ENCODE data around the gene CDKN2A.

CDKN2A gene

DNA sequence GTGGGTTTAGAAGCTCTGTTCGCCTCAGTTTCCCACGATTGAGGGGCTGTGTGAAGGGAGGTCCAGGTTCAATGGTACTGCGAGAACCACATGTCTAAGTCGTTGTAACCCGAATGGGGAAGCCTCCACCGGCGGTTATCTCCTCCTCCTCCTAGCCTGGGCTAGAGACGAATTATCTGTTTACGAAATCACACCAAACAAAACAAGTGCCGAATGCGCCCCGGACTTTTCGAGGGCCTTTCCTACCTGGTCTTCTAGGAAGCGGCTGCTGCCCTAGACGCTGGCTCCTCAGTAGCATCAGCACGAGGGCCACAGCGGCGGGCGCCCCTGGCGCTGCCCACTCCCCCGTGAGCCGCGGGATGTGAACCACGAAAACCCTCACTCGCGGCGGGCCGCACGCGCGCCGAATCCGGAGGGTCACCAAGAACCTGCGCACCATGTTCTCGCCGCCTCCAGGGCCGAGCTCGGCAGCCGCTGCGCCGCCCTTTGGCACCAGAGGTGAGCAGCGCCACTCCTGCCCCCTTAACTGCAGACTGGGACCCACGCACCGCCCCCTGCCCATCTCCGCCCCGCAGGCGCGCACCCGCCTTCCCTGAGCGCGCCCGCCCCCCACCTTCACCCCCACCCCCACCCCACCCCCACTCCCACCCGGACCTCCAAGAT is at the start of gene CDKN2A:
Gene CDKN2A, minus strand, starts transcription at position 500 of the 663 bp plus-strand sequence.
- DNase-seq (ENCODE audit: low read depth): peak; percentile 48

GRCh38 chr9:22043928-22044327 is 49.7 kb upstream of the CDKN2A start:
- DNase-seq (ENCODE audit: low read depth): no peak

DNA sequence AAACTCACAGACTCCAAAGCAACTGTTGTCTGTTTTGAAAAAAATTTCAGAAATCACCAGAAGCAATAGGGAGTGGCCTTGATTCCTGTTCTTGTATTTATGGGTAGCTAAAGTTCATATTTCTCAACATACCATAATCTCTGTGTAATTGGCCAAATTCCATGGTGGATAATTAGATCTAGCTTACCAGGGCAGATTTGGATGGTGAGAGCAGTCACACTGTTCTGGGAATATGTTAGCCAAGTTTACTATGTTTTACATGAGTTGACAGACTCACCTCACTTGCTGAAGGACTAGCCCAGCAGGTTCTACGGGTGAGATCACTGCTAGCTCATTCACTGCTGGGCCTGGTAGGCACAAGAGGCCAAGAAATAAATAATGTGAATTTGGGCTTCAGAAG is 47.6 kb upstream of the CDKN2A start:
- peak; percentile 62 for DNase-seq (ENCODE audit: low read depth)

DNA sequence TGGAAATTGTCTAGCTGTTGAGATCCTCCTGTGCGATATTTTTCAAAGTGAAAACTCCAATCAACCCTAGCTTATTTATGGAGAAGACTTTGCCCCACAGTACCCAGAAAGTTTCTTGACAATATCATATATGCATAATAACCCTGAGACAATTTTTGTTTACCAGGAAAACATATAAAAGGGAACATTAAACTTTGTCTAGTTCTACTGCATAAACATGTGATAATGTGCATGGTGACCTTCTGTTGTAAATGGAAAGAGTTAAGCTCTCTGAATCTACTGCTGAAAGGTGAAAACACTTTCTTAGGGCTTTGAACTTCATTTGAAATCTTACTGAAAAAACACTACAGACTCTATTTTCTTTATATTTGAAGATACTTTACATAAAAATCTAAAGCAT is 47.2 kb upstream of the CDKN2A start:
- DNase-seq (ENCODE audit: low read depth): no peak

- peak; percentile 87 for DNase-seq (ENCODE audit: low read depth)
These were observed 46.6 kb upstream of the CDKN2A start for GRCh38 chr9:22040760-22041159.

- DNase-seq (ENCODE audit: low read depth): no peak
These were observed 45.1 kb upstream of the CDKN2A start for GRCh38 chr9:22039258-22039657.

DNA sequence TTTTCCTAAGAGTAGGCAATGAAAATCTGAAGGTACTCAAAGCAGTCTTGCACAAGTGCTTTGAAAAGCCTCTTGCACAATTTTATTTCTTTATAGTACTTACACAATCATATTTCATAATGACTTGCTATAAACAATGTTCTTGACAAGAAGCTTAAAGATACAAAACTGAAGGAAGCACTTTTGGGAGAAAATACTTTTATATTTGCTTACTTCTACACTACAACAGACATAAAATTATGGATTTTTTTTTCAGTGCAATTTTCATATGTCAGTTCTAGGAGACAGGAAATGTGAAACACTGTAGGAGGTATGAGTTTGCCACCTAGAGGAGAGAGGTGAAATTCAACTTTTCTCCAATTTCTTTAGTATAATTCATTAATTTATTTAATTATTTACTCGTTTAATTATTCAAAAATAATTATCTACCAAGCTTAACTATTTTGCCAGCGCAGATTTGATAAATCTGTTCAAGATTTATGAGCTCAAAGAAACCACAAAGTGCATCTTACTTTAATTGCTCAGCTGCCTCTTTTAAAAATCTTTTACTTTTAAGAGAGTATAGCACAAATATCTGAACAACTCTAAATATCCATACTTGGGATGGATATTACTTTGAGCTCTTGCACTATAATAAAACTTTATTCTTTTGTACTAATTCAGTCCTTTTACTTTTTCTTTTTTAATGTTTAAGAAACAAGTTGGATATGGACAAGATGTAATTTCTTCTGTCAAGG is 43.9 kb upstream of the CDKN2A start:
- peak; percentile 50 for DNase-seq (ENCODE audit: low read depth)

DNA sequence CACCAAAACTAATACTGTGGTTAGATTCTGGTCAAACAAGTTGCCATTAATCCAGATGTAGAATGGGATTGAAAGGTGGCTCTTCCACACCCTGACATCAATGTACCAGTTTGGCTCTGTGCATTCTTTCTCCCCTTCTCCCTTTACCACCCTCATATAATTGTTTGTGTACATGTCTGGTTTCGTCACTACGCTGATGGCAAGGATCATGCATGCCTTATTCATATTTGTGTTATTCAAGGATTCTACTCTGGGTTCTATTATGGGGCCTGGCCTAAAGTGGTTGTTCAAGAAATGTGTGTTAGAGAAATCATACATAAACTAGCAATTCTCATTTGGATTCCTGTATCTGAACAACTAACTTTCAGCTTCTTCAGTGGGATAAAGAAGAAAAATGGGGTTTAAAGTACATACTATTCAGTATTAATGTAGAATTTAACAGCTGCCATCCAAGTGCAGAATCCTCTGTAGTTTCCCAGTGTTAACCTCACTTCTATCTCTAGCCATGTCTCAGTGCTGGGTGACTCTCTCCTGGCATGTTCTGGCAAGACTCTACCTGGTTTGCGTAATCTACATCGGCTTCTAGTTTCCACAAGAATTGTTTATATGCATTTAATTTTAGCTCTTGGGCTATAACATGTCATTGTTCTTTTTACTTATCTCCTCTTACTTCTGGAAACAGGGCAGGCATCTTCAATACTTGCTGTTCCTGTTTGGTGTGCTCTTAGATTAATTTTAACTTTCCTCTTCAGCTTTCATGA is 42.9 kb upstream of the CDKN2A start:
- no peak for DNase-seq (ENCODE audit: low read depth)

- DNase-seq (ENCODE audit: low read depth): no peak
These were observed 41.4 kb upstream of the CDKN2A start for GRCh38 chr9:22035591-22036011.

DNA sequence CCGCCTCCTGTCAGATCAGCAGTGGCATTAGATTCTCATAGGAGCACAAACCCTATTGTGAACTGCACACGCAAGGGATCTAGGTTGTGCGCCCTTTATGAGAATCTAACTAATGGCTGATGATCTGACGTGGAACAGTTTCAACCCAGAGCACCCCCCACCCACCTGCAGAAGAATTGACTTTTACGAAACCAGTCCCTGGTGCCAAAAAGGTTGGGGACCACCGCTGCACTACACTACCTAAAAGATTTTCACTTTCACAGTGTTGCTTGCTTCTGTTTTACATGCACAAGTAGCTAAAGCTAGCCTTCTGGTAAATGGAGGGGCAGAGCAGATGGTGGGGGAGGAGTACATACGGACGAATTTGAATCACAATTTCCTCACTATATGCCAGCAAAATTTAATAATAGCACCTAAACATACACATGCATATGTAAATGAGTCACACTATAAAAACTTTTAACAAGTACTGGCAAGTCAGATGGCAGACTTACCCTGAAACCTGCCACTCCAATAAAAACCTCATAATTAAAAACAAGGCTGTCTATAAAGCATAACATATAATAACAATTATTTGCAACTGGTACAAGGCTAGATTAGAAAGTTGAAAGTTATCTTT is 38.9 kb upstream of the CDKN2A start:
- no peak for DNase-seq (ENCODE audit: low read depth)

GRCh38 chr9:22031655-22032411 is 37.6 kb upstream of the CDKN2A start:
- DNase-seq (ENCODE audit: low read depth): no peak

DNA sequence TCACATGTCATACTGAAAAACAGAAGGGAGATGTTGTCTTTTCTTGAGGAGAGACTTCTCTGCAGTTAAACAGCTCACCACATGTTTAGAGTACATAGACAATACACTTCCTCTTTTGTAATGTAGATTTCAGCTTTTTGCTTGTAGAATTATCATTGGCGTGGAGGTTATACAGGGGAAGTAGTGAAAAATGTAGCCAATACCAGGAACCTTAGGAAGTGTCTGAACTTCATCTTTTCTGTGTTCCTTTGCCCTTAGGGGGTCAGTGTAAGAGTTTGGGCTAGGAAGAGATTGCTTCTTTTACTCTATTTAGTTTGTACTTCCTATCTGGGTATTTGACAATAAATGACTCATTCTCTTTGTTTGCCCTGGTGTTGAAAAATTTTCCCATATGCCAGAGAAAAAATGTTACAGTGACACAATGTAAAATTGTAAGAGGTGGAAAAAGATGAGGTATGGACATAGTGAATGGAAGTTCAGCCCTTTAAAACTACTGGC is 36.0 kb upstream of the CDKN2A start:
- peak; percentile 77 for DNase-seq (ENCODE audit: low read depth)

- no peak for DNase-seq (ENCODE audit: low read depth)
These were observed 35.0 kb upstream of the CDKN2A start for GRCh38 chr9:22029231-22029630.

DNA sequence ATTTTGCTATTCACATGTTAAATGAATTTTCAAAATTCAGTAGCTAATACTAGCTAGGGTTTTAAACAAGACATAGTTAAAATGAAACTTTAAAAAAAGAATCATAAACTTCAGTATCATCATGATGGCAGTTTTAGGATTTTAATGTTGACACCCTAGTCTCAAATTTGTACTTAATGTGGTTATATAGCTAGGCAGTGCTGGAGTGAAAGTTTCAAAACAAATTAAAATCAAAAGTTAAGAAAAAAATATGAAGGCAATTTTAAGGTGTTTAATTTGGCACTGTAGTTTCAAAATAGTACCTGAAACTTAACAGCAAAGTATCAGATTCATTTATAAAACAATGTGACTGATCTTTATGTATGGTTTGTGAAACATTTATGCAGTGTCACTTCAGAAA is 34.2 kb upstream of the CDKN2A start:
- DNase-seq (ENCODE audit: low read depth): no peak

GRCh38 chr9:22026696-22027095 is 32.5 kb upstream of the CDKN2A start:
- DNase-seq (ENCODE audit: low read depth): no peak

DNA sequence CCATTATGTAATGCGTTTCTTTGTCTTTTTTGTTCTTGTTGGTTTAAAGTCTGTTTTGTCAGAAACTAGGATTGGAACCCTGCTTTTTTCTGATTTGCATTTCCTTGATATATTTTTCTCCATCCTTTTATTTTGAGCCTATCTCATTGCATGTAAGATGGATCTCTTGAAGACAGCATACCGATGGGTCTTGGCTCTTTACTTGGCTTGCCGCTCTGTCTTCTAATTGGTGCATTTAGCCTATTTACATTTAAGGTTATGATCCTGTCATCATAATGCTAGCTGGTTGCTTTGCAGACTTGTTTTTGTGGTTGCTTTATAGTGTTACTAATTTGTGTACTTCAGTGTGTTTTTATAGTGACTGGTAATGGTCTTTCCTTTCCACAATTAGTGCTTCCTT is 28.2 kb upstream of the CDKN2A start:
- no peak for DNase-seq (ENCODE audit: low read depth)

DNA sequence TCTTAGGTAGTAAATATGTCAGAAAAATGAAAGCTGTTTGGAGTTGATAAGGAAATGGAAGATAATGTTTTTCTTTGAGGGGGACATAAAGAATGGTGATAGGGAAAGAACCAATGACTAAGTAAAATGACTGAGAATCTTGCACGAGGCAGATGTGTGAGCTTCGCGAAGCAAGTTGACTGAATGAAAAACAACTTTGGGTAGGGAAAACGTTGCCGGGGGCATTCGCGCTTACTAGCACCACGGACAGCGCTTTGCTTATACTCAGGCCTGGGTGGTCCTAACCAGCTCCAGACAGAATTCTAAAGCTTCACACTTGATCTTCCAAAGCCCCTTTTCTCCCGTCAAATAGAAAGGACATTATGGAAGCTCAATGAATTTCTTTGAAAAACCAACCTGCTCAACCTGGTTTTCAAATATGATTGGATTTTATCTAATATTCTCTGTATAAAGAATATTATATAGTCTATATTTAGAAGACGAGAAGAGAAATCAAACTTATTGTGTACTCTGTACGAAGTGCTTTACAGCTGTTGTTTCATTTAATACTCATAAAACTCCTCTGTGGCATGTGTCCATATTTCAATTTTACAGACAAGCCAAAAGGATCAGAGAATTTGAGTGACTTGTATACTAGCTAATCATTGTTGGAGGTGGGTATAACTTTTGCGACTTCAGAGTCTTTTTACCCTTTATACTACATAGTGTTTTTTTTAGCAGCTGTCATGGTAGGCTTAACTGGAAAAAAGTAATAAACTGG is 16.9 kb upstream of the CDKN2A start:
- DNase-seq (ENCODE audit: low read depth): peak; percentile 61

GRCh38 chr9:22009506-22009867 is 15.3 kb upstream of the CDKN2A start:
- no peak for DNase-seq (ENCODE audit: low read depth)

GRCh38 chr9:22008717-22009505 is 14.7 kb upstream of the CDKN2A start, which contains the start of gene CDKN2B:
Gene CDKN2B (minus strand): TSS chr9:22009305. CDS start chr9:22008953, 352 bp downstream.
- DNase-seq (ENCODE audit: low read depth): peak; percentile 98

GRCh38 chr9:22008384-22008716 is 14.2 kb upstream of the CDKN2A start:
- no peak for DNase-seq (ENCODE audit: low read depth)
